Right ventricle myocardium inferior (tissue), 1 donor: Measurements from ENCODE around the gene ADAMTS6. TPM values are rescaled to one million over a fixed set of nuclear protein-coding genes. Genes with fewer than 3 reads are reported as not detected.

Experiments used
- ATAC-seq: fragments of 200-7000 bp; cut with Tn5 transposase; one replicate; pipeline ENCODE4 v1.9.1; 2020; ENCODE audit warnings: mild to moderate bottlenecking, moderate library complexity
- DNase-seq: peaks from one replicate; pipeline ENCODE4 v3.0.0; 2021; ENCODE audit errors: missing footprints
- intact Hi-C: fragments of 100-400 bp; cut with DNase I; formaldehyde crosslinking; loops from one replicate; pipeline ENCODE4 v1.11.0; 2022
- total RNA-seq: library from RNA; stranded (reverse); fragmentation: NEBNext Ultra II Directional; extraction: Animal tissue kit (Norgen Biotek cat#: 25700); gene quantifications from one replicate; pipeline ENCODE4 v1.2.1, GENCODE V29; 2021
- donor health status: DM: no; HTN: yes; CAD: no; lungs with severe emphysema.

The ADAMTS6 gene
- total RNA-seq, 1 donor from 2014 or later, result 0.73 TPM

GRCh38 chr5:65132386-65132785 lies 349.3 kb downstream of the ADAMTS6 start:
- ATAC-seq, result no peak

DNA sequence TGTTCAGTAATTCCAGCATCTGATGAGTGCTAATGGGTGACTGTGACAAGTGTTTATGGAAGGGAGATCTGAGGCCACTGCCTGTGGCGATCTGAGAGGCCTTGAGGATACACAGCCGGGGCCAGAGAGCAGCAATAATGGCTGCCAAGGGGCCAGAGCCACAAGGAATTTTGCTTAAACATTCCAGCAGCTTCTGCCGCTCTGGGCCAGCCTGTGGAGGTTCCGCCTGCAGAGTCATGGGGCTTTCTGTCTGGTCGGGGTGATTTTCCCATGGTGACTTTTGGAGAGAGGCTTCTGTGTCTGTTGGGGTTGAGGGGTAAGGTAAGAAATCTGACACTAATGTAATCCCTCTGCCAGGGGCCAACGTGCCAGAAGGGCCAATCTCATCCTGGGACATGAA lies 353.5 kb downstream of the ADAMTS6 start:
- intact Hi-C loops, result no loop called here
- DNase-seq, result no peak
- ATAC-seq, result no peak

More at GRCh38 chr5:65132386-65132785, 349.3 kb downstream of the ADAMTS6 start:
- intact Hi-C loops, result no loop called here
- no peak for DNase-seq

- DNase-seq, result no peak
- ATAC-seq, result no peak
- intact Hi-C loops, result no loop called here
Observed at GRCh38 chr5:65127161-65127901, 354.4 kb downstream of the ADAMTS6 start.

DNA sequence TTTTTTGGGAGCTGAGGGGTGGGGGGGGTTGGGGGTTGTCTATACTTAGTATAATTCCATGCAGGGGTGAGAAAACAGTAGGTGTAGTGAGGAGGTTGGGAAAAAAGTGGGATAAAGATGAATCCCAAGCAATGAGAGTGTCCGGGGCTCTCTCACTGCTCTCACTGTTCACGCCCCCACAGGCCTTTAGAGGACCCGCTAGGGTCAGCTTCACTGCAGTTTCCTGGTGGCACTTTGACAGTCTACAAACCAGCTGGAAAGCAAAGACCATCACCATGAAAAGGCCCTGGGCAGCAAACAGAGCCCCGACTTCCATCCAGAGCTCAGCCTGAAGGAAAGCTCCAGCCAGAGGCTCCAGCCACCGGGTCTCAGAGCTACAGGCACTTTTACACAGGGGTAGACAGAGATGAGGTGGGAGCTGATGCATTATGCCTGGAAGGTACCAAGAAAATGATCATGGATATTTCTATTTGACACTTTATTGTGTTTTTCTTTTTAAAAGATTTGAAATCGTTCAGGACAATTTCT lies 355.1 kb downstream of the ADAMTS6 start:
- intact Hi-C loops, result no loop called here
- DNase-seq, result no peak

GRCh38 chr5:65125591-65126541 lies 355.9 kb downstream of the ADAMTS6 start:
- DNase-seq (no peak), ATAC-seq (peak; percentile 79)
- intact Hi-C loops, result no loop called here

More for the DNA sequence above, 355.1 kb downstream of the ADAMTS6 start:
- ATAC-seq, result peak; percentile 20

GRCh38 chr5:65121880-65122436 lies 359.8 kb downstream of the ADAMTS6 start:
- intact Hi-C loops, result no loop called here
- DNase-seq (no peak), ATAC-seq (no peak)

DNA sequence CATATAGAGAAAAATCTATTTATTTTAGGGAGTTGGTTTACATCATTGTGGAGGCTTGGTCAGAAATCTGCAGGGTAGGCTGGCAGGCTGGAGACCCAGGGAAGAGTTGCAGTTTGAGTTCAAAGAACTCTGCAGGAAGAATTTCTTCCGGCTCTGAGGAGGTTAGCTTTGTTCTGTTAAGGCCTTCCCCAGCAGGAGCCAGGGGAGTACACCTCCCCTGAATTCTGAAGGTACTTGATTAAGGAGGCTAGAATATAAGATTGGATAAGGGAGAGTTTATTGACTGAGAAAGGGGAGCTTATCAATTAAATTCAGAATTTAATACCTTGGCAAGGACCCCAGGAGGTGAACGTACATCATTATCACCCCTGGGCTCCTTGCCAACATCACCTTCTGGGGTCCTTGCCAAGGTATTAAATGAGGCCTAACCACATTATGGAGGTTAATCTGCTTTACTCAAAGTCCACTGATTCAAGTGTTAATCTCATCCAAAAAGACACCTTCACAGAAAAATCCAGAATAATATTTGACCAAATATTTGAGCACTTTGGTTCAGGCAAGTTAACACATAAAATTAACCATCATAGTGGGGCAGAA lies 361.3 kb downstream of the ADAMTS6 start:
- DNase-seq, result no peak
- intact Hi-C loops, result no loop called here
- no peak for ATAC-seq

GRCh38 chr5:65117525-65117924 lies 364.2 kb downstream of the ADAMTS6 start:
- no peak for ATAC-seq
- intact Hi-C loops, result no loop called here
- DNase-seq, result no peak

GRCh38 chr5:65113771-65114170 lies 367.9 kb downstream of the ADAMTS6 start:
- DNase-seq, result no peak
- ATAC-seq, result no peak
- intact Hi-C loops, result no loop called here

- ATAC-seq (no peak), DNase-seq (no peak)
- intact Hi-C loops, result no loop called here
Observed at GRCh38 chr5:65111961-65112658, 369.6 kb downstream of the ADAMTS6 start.

DNA sequence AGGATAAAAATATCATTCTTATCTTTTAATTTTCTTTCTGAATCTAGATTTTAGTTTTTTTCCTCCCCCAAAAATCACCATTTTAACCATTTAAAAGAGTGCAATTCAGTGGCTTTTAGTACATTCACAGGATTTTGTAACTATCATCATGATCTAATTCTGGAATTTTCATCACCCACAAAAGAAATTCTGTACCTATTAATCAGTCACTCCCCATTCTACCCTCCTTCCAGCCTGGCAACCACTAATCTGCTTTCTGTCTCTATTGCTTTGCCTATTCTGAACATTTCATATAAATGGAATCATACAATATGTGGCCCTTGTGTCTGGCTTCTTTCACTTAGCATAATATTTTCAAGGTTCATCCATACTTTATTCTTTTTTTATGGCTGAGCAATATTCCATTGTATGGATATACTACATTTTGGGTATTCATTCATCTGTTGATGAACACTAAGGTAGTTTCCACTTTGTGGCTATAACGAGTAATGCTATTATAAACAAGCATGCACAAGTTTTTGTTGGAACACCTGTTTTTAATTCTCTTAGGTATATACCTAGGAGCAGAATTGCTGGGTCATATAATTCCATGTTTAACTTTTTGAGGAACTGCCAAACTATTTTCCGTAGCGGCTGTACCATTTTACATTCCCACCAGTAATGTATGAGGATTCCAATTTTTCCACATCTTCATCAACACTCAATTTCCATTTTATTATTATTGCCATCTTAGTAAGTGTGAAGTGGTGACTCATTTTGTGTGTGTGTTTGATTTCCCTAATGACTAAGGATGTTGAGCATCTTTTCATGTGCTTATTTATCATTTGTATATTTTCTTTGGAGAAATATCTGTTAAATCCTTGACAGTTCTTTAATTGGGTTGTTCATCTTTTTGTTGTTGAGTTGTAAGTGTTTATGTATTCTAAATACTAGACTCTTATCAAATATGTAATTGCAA lies 372.7 kb downstream of the ADAMTS6 start:
- DNase-seq (no peak), ATAC-seq (no peak)
- intact Hi-C loops, result no loop called here

- ATAC-seq, result no peak
- DNase-seq, result no peak
- intact Hi-C loops, result no loop called here
Observed at GRCh38 chr5:65105301-65105700, 376.4 kb downstream of the ADAMTS6 start.

DNA sequence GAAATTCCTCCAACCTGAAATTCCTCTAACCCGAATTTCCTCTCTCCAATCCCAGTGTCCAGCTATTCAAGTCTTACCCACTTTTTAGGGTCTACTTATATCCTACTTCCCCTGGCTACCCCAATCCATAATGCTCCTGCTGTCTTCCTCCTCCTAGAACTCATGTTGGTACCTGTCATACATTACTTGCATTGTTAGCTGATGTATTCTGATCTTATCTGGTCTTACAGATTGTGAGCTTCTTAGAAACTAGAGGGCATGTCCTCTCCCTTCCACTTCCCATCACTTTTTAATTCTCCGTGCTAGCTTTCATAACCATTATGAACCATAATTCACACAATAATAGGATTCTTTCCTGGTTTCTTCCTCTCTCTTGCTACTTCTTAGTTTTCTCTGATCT lies 376.9 kb downstream of the ADAMTS6 start:
- intact Hi-C loops, result loop anchor here (5.0 kb wide), 4 partner anchors 68 to 293 kb away; no protein-coding TSS in a partner anchor
- DNase-seq, result no peak
- ATAC-seq, result no peak

GRCh38 chr5:65103756-65104440 lies 377.8 kb downstream of the ADAMTS6 start:
- intact Hi-C loops, result loop anchor here (5.0 kb wide), 4 partner anchors 67 to 292 kb away; no protein-coding TSS in a partner anchor
- ATAC-seq, result no peak
- peak; percentile 65 for DNase-seq

GRCh38 chr5:65102976-65103711 lies 378.6 kb downstream of the ADAMTS6 start:
- intact Hi-C loops, result loop anchor here (1.0 to 5.0 kb wide), 5 partner anchors 66 to 380 kb away; no protein-coding TSS in a partner anchor
- ATAC-seq, result peak; percentile 83
- DNase-seq, result peak; percentile 78
